AG04449 (cell line): ENCODE data around the gene TECRL.

Experiments
- CTCF ChIA-PET: fragments of 350-600 bp; formaldehyde crosslinking; extraction: SDS; loops from one replicate; lab custom pipeline; 2021; ENCODE audit warnings: antibody characterized with exemption; lab: Yijun Ruan, JAX
- POLR2A ChIA-PET: fragments of 400-600, 350-600 bp; formaldehyde crosslinking; extraction: SDS; loops from one replicate; lab custom pipeline; 2020; ENCODE audit warnings: antibody characterized with exemption, inconsistent platforms; lab: Yijun Ruan, JAX
- DNase-seq: peaks from one replicate; pipeline ENCODE4 v3.0.0-alpha.2; 2010; ENCODE audit warnings: low read depth, low spot score
- H3K4me3 ChIP-seq: 2 replicates; pipeline ENCODE4 v1.5.1; 2011; ENCODE audit warnings: low read depth, mild to moderate bottlenecking, control low read depth, low read length
- TF ChIP-seq, protein P1 (sequence below): IDR thresholded peaks from one replicate; pipeline ENCODE4 v1.5.1; 2011; ENCODE audit warnings: mild to moderate bottlenecking, moderate library complexity, low read length, control low read depth, inconsistent platforms; ENCODE audit not compliant: insufficient read depth; ENCODE audit errors: missing control alignments

TECRL gene

DNA sequence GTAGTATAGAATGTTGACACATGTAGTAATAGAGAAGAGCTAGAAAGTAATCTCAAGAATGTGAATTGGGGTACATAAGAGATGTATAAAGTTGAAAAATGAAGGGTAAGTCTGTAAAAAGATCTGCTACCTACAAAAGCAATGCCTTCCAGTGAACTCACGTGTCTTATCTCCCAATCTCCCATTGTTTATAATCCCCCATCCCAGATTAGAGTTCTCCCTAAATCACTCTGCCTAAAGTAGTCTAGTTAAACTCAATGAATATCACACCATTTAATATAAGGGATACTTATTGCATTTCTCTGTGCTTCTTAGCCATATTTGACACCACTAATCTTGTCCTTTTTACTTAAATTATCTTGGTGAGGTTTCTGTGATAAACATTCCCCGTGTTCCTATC lies 6.6 kb downstream of the TECRL start:
- DNase-seq = no peak
- TF ChIP-seq, protein P1, sequence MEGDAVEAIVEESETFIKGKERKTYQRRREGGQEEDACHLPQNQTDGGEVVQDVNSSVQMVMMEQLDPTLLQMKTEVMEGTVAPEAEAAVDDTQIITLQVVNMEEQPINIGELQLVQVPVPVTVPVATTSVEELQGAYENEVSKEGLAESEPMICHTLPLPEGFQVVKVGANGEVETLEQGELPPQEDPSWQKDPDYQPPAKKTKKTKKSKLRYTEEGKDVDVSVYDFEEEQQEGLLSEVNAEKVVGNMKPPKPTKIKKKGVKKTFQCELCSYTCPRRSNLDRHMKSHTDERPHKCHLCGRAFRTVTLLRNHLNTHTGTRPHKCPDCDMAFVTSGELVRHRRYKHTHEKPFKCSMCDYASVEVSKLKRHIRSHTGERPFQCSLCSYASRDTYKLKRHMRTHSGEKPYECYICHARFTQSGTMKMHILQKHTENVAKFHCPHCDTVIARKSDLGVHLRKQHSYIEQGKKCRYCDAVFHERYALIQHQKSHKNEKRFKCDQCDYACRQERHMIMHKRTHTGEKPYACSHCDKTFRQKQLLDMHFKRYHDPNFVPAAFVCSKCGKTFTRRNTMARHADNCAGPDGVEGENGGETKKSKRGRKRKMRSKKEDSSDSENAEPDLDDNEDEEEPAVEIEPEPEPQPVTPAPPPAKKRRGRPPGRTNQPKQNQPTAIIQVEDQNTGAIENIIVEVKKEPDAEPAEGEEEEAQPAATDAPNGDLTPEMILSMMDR = no peak
- H3K4me3 ChIP-seq = no peak overlapping the region
- CTCF ChIA-PET = no interaction called here
- POLR2A ChIA-PET = no interaction called here

DNA sequence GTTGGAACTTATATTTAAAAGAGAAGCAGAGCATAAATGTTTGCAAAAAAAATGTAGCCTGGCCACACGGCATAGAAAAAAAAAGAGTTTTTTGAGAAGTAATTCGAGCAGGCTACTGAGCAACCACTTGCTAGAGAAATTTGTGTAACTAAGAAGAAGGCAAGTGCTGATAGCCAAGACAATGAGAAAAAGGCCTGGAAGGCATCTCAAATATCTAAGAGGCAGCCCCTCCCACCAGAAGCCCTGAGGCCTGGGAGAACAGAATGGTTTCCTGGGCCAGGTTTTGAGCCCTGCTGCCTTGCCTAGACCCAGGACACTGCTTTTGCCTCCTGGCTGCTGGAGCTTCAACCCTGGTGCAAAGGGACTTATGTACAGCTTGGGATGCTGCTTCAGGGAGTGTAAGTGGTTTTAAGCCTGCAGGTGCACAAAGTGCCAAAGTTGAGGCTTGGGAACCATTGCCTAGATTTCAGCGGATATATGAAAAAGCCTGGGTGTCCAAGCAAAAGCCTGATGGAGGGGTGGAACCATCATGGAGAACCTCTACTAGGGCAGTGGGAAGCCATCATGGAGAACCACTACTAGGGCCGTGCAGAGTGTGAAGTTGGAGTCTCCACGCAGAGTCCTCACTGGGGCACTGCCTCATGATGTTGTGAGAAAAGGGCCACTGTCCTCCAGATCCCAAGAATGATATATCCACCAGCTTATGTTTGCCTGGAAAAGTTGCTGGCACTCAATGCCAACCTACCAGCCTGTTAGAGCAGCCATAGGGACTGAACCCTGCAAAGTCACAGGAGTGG lies 9.7 kb downstream of the TECRL start:
- no peak for DNase-seq
- ChIA-PET POLR2A (no interaction called here), CTCF (no interaction called here)
- TF ChIP-seq, protein P1 = no peak
- H3K4me3 ChIP-seq = no peak overlapping the region

DNA sequence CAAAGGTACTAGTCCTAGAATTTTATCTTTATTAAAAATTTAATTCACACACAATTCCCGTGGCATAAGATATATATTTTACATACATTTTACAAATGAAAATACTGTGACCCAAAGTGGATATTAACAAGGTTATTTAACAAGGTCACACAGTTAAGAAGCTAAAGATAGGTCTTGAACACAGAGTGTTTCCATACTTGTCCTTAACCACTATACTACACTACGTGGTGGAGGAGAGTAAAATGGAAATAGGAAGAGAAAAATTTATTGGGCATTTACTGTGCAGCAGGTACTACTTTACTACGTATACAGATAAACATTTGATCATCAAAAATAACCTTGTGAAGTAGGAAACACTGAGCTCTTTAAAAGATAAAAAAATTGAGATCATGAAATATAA lies 14.8 kb downstream of the TECRL start:
- DNase-seq = no peak
- H3K4me3 ChIP-seq = no peak overlapping the region
- TF ChIP-seq, protein P1 = no peak
- POLR2A ChIA-PET = no interaction called here
- CTCF ChIA-PET = no interaction called here

DNA sequence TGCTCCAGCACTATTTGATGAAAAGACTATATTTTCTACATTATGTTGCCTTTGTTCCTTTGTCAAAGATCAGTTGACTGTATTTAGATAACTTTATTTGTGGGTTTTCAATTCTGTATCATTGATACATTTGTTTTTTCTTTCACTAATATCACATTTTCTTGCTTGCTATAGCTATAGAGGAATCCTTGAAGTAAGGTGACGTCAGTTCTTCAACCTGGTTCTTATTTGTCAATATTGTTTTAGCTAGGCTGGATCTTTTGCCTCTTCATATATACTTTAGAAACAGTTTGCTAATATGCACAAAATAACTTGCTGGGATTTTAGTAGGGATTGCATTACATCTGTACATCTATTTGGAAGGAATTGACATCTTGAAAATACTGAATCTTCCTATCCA lies 21.0 kb downstream of the TECRL start:
- CTCF ChIA-PET = no interaction called here
- TF ChIP-seq, protein P1 = no peak
- POLR2A ChIA-PET = no interaction called here
- H3K4me3 ChIP-seq = no peak overlapping the region
- no peak for DNase-seq

DNA sequence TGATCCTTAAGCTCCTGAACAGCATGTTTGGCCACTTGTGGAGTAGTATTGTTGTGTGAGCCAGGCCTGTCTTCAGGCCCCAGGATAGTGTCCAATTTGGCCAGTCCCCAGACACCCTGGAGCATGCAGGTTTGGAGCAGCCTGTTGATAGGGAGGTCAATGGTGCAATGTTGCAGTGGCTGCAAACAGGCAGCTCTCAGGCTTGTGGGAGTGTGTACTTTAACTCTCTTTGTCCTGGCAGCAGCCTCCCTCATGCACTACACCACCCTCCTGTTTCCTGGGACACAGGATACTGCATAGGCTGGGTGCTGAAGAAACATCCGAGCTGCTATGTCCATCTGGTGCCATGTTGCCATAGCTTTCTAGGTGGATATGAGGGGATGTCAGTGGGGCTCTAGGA lies 24.0 kb downstream of the TECRL start:
- no peak overlapping the region for H3K4me3 ChIP-seq
- DNase-seq = no peak
- ChIA-PET CTCF (no interaction called here), POLR2A (no interaction called here)
- TF ChIP-seq, protein P1 = no peak

DNA sequence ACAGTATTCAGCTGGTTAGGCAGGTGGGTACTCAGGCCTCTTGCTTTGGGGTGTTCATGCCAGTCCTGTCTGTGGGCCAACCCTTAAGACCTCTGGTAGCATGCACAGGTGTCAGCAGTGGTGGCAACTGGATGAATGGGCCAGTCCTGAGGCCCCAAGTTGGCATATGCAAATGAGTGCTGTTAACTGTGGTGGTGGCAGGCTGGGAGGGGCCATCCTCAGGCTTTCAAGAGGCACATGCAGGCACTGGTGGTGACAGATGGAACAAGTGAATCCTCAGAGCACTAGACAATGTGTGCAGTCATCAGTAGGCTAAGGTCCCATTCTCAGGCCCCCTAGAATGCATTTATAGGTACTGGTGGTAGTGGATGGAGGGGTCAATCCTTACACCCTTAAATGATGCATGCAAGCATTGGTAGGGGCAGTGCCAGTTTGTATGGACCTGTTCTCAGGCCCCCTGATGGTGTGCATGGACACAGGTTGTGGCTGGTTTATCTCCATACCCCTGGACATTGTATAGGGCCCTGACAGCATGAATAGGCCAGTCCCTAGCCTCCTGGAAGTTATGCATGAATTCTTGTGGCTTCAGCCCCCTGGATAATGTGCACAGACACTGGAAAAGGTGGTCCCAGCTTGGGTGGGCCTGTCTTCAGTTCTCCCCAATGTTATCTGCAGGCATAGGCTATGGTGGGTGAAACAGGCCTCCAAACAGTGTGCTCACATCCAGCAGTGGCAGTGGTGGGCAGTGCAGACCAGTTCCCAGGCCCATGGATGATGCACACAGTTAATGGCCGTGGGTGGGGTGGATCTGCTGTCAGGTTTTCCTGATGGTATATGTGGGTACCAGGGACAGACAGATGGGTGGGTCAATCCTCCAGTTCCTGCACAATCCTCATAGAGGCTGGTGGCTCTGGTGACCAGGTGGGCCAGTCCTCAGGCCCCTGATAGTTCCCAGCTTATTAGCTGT lies 24.7 kb downstream of the TECRL start:
- no peak overlapping the region for H3K4me3 ChIP-seq
- ChIA-PET POLR2A (no interaction called here), CTCF (no interaction called here)
- TF ChIP-seq, protein P1 = no peak
- no peak for DNase-seq
